ENCODE measurements around the gene S100PBP. TPM values are rescaled to one million over a fixed set of nuclear protein-coding genes. Genes with fewer than 3 reads are reported as not detected.

The S100PBP gene
- 100 to 1,000 TPM in 1 of 4 donors, 10 to 100 TPM in 3; 44.3 to 178 (median 58.1) TPM for total RNA-seq

DNA sequence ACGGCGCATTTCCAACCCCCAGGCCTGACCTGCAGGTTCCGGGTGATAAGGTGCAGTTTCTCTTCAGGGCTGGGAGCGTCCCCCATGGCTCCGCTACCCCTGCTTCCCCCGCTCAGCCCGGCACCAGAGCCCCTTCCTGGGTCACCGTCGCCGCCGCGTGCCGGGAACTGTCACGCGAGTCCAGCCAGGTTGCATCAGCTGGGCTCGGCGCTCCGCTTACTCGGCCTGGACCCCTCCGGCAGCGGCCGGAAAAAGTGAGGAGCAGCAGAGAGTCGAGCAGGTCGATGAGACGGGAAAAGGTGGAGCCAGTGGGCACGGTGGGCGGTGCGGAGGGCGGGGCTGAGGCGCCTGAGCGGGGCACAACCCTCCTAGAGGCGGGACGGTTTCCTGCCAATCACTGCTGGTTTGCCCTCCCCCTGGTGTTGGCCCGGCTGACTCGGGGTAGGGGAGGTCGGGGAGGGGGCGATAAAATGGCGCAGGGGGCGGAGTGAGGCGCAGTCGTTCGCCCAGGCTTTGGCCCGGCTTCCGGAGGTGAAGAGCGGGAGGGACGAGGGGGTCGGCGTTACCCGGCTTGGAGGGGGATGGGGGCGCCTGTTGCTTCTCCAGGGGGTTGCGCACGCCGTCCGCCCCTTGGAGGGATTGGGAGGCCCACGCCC lies at the start of gene S100PBP, which contains the start of gene YARS1:
TSS of gene S100PBP (plus strand) at position 495 of the 656 bp plus-strand sequence. CDS start 8,447 bp downstream, outside the sequence.
TSS of gene YARS1 (minus strand) at position 200 of the 656 bp plus-strand sequence. CDS start at position 86, 114 bp downstream.
- Histone ChIP-seq H3K27ac (peak within 1 kb of the TSS; percentile 85 to 97 (median 94)), H3K4me1 (peaks cover 0 to 30% (median 7%) of the 10 kb centered on the region in 4 donors), H3K9me3 (no peaks in the 10 kb centered on the region), H3K36me3 (no peaks in the 10 kb centered on the region), H3K27me3 (no peaks in the 10 kb centered on the region), H3K4me3 (peak within 1 kb of the TSS; percentile 76 to 93 (median 84))
- TF ChIP-seq POLR2A (IDR thresholded peaks at IDR 0.05) = peak; percentile 53 to 62
- peak in 5 of 6 experiments; percentile 14 to 44 (median 34) for TF ChIP-seq CTCF (IDR thresholded peaks at IDR 0.05)
- DNase-seq = peak; percentile 99 to 100 (median 100)

GRCh38 chr1:32768110-32768850 lies 49.2 kb upstream of the S100PBP start:
- Histone ChIP-seq H3K27me3 (no peaks in the 10 kb centered on the region), H3K36me3 (peaks cover 0 to 46% (median 0%) of the 10 kb centered on the region in 3 donors), H3K27ac (peak overlapping the region in 1 of 4 donors; percentile 23), H3K4me1 (peaks cover 0 to 24% (median 0%) of the 10 kb centered on the region in 4 donors), H3K9me3 (no peaks in the 10 kb centered on the region), H3K4me3 (no peak overlapping the region)
- TF ChIP-seq CTCF (IDR thresholded peaks at IDR 0.05) = no peak
- TF ChIP-seq POLR2A (IDR thresholded peaks at IDR 0.05) = no peak
- DNase-seq = no peak

- Histone ChIP-seq H3K4me3 (no peak overlapping the region), H3K27me3 (no peaks in the 10 kb centered on the region), H3K27ac (no peak overlapping the region), H3K4me1 (peaks cover 0 to 24% (median 0%) of the 10 kb centered on the region in 4 donors), H3K36me3 (peaks cover 0 to 49% (median 0%) of the 10 kb centered on the region in 3 donors), H3K9me3 (no peaks in the 10 kb centered on the region)
- no peak for DNase-seq
- TF ChIP-seq CTCF (IDR thresholded peaks at IDR 0.05) = no peak
- no peak for TF ChIP-seq POLR2A (IDR thresholded peaks at IDR 0.05)
Observed at GRCh38 chr1:32769524-32770220, 47.8 kb upstream of the S100PBP start.

GRCh38 chr1:32770221-32770731 lies 47.2 kb upstream of the S100PBP start:
- H3K27me3 ChIP-seq = no peaks in the 10 kb centered on the region
- H3K9me3 ChIP-seq = no peaks in the 10 kb centered on the region
- no peak overlapping the region for H3K27ac ChIP-seq
- H3K4me1 ChIP-seq = peaks cover 0 to 22% (median 0%) of the 10 kb centered on the region in 4 donors
- H3K36me3 ChIP-seq = peaks cover 0 to 51% (median 0%) of the 10 kb centered on the region in 3 donors
- no peak for DNase-seq
- H3K4me3 ChIP-seq = no peak overlapping the region
- TF ChIP-seq POLR2A (IDR thresholded peaks at IDR 0.05) (no peak), CTCF (IDR thresholded peaks at IDR 0.05) (no peak)

Measured in Peyer's patch (tissue), 4 donors.